ENCODE results near the gene APCDD1.

The APCDD1 gene

GRCh38 chr18:10453806-10454680 lies at the start of gene APCDD1:
APCDD1 (plus strand) TSS chr18:10454635; CDS start chr18:10454982, 347 bp downstream.
- DNase-seq = no peak

- DNase-seq = no peak
Observed at GRCh38 chr18:10405014-10405493, 49.4 kb upstream of the APCDD1 start.

- DNase-seq = no peak
Observed at GRCh38 chr18:10405816-10406663, 48.4 kb upstream of the APCDD1 start.

GRCh38 chr18:10408131-10408530 lies 46.3 kb upstream of the APCDD1 start:
- no peak for DNase-seq

- DNase-seq = no peak
Observed at GRCh38 chr18:10409041-10409440, 45.4 kb upstream of the APCDD1 start.

DNA sequence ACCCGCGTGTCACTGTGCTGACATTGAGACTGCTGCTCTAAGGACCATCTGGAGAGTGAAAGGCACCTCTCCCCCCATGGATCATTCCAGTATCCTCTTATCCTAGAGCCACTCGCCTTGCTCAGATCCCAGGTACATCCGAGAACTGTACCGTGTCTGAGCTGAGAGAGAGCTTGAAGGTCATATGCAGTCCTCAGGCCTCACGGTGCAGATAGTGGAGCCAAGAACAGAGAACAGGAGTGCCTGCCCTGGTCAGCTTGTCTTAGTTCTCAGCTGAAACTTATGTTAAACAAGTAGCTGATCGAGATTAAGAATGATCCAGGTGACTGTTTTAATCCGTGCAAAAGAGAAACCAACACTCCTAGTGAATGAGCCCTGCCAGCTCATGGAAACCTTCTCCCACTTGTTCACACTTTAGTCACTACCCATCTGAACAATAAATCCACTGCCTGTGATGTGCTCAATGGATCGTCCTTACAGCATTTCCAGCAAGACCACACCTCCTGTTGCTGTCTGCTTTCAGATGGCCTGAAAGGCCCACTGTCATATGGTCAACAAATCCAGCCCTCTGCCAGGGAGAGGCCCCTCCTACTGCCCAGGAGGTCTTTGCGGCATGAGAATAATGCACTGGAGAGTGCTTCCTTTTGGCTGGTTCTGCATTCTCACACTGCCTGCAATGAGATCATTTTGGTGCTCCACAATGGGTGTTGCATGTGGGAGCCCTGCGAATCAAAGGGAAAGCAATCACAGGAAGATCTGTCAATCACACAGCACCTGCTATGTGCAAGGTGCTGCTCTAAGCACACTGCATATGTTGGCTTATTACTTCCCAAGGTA lies 43.7 kb upstream of the APCDD1 start:
- DNase-seq = no peak

GRCh38 chr18:10412933-10413332 lies 41.5 kb upstream of the APCDD1 start:
- DNase-seq = no peak

GRCh38 chr18:10413722-10414121 lies 40.7 kb upstream of the APCDD1 start:
- DNase-seq = no peak

- DNase-seq = no peak
Observed at GRCh38 chr18:10414293-10414842, 40.1 kb upstream of the APCDD1 start.

DNA sequence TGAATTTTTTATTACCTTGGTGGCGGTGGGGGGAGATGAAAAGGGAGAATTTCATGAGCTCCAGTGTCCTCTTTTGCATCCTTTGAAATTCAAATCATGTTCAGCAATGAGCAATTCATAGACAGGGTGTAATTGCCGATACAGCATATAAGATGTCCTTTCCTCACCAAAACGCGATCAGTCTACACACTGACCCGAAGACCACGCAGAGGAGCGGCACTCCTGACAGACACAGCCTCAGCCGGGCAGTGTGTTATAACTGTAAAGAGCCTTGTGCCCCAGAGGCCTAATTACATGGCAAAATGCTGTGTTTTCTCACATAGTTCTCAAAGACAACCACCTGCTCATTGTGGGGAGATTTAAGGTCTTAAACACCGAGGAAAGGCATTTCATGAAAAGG lies 38.4 kb upstream of the APCDD1 start:
- DNase-seq = no peak

GRCh38 chr18:10417191-10417590 lies 37.2 kb upstream of the APCDD1 start:
- no peak for DNase-seq

GRCh38 chr18:10417664-10418063 lies 36.8 kb upstream of the APCDD1 start:
- no peak for DNase-seq

DNA sequence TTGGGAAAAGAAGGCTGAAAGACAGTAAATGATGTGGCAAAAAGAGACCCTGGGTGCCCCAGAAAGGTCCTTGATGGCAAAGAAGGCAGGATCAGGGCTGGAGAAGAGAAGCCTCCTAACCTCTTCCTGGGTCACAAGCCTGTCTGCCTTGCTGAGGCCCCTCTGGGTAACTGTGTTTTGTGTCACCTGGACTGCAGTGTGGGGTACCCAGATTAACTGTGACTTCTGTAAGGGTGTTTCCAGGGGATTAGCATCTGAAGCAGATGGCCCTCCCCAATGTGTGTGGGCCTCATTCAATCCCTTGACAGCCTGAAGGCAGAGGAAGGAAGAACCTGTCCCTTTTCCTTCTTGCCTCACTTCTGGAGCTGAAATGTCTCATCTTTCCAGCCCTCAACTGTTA lies 35.6 kb upstream of the APCDD1 start:
- DNase-seq = no peak

GRCh38 chr18:10419420-10420103 lies 34.9 kb upstream of the APCDD1 start:
- DNase-seq = no peak

DNA sequence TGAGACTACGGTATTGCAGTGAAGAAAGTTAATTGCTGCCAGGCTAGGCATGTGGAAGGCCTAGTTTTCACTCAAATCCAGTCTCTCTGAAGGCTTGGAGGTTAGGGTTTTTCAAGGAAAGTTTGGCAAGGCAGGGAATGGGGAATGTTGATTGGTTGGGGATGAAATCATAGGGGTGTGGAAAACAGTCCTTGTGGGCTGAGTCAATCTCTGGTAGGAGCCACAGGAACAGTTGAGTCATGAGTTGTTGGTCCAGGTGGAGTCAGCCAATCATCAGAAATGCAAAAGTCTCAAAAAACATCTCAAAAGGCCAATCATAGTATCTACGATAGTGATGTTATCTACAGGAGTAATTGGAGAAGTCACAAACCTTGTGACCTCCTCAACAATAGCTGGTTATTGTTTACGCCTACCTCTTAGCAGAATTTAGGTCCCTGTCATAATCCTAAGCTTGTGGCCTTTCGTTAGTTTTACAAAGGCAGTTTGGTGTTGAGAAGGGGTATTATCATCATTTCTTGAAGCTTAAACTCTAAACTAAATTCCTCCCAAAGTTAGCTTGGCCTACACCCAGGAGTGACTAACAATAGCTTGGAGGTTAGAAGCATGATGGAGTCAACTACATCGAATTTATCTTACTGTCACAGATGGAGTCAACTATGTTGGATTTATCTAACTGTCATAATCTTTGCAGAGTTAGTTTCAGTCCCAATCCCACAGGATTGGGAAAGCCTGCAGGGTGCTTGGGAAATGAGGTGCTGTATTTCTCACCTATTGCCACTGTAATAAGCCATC lies 33.7 kb upstream of the APCDD1 start:
- no peak for DNase-seq

DNA sequence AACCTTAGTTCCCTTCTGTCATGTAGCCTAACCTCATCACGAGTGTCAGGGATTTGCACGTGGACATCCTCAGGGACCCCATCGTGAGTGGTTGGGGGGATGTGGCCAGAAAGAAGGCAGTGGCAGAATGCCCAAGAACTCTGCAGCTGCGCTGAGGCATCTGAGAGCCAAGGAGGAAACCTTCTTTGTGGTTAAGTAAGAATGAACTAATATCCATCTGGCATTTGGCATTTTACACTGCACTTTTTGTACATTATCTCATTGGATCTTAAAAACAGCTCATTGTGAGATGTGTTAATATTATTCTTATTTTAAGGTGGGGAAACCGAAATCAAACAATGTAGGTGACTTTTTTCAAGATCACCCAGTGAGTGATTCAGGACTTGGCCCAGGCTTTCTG lies 32.6 kb upstream of the APCDD1 start:
- DNase-seq = no peak

- no peak for DNase-seq
Observed at GRCh38 chr18:10422731-10423130, 31.7 kb upstream of the APCDD1 start.

DNA sequence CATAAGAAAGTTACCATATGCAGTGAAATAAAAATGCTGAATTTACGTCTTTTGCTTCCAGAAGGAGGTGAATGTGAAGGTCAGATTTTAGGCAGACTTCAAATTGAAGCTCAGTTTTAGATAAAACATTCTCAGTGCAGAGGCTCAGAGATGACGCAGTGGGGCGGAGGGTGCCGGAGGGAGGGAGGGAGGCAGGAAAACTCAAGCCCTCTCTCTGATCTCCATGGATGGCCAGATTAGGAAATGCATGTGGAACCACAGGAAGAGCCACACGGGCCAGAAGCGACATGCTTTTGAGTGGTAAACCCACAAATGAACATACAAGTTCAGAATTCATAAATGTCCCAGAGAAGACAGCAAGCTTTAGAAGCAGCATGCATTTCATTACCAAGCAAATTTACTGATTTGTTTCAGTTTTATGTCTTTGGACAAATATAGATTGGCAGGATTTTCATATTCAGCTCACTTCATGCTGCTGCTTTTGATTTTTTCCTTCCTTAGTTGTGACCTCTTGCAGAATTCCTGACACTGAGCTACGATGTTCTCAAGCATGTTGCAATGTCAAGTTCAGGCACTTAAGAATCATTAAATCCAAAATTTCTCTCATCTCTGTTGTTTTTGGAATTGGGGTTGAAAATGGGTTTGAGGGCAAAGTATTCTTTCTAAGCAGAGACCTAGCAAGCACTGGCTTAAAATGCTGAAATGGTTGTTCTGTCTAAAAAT lies 29.7 kb upstream of the APCDD1 start:
- no peak for DNase-seq

- no peak for DNase-seq
Observed at GRCh38 chr18:10430677-10431076, 23.8 kb upstream of the APCDD1 start.

GRCh38 chr18:10431680-10432079 lies 22.8 kb upstream of the APCDD1 start:
- DNase-seq = no peak
